Stimulated activated naive CD8-positive, alpha-beta T cell treated with anti-CD3 and anti-CD28 coated beads, Interleukin-15, Interleukin-2, amounts not matched to agents 100 U/mL and 50 U/mL, for 24 hours (primary cell): Measurements from ENCODE around the gene LRMDA.

Source experiments
- ATAC-seq: fragments of 150-1000 bp; cut with Tn5 transposase; one replicate; pipeline ENCODE4 v1.10.0; 2021
- DNase-seq: peaks from one replicate; pipeline ENCODE4 v3.0.0; 2021

The LRMDA gene

DNA sequence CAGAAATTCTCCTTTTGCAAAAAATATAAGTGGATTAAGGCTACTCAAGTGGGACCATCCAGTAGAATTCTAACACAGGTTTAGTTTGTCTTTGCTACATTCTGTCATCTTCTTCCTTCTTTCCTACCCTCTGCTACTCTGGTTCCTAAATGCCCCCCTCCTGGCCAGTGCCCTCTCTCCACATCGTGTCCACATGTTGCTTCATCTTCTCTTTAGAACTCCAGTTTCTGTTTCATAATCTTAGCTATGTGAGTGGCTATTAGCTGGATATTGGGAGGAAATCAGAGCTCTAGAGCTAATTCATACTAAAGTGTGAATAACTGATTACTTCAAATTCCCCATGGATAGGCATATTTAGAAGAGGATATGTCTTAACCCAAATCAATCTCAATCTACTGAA, 528.5 kb downstream of the LRMDA start:
- DNase-seq (no peak), ATAC-seq (no peak)

DNA sequence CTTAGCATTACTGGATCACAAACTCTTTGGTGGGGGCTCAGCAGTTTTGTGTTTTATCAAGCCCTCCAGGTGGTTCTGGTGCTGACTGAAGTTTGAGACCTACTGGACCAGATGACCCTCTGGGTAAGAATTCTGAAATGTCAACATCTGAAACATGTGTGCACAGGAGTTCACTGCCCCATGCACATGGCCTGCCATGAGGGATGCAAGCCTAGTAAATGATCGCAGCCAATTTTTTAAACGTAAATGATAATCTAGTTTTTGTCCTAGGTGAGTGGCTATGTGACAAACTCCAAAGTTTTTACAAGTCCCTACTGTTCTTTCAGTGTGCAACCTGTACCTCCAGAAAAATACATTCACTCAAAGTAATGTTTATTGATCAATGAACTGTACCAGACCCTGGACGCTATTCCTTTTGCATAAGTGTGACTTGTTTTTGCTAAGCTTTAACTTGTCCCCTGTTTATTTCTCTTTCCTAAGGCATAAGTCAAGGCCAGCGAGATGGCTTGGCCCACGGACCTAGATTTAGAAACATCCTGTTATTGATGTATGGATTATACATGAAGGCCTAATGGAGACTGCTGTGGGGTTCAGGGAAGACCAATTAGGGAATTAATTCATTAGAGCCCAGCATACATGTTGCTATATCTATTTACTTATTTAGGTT, 531.1 kb downstream of the LRMDA start:
- DNase-seq, result no peak
- ATAC-seq, result no peak

DNA sequence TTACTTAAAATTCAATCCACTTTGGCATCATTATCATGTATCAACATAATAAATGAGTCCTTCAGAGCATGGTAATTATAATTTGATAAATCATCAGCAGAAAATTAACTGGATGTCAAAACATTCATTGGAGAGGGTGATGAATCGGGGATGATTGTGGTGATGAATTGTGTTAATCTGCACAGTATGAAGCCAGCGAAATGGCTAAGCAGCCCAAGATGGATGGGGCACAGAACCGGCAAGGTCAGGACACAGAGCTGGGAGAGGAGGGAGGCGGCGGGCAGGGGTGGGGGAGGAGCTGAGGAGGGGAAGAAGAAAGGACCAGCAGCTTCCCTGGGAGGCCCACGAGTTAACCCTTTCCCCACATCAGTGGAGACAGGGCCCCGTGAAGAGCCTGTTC, 536.1 kb downstream of the LRMDA start:
- ATAC-seq (no peak), DNase-seq (no peak)

DNA sequence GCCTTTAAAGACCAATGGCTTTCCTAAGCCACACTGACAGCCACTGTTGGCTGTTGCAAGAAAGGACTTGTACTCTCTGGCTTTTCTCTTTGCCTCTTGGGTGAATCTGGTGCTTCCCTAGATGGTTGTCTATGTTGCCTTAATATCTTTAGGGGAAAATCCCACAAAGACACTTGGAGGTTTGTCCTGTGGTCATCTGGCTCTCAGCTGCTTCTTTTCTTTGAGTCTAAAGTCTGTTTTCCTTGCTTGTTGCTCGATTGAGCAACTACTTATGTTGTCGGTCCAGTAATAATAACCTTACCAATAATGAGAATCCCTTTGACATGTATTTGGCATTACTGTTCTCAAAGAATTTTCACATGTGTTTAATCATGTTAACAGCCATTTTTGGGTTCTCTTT, 537.6 kb downstream of the LRMDA start:
- no peak for DNase-seq
- no peak for ATAC-seq

DNA sequence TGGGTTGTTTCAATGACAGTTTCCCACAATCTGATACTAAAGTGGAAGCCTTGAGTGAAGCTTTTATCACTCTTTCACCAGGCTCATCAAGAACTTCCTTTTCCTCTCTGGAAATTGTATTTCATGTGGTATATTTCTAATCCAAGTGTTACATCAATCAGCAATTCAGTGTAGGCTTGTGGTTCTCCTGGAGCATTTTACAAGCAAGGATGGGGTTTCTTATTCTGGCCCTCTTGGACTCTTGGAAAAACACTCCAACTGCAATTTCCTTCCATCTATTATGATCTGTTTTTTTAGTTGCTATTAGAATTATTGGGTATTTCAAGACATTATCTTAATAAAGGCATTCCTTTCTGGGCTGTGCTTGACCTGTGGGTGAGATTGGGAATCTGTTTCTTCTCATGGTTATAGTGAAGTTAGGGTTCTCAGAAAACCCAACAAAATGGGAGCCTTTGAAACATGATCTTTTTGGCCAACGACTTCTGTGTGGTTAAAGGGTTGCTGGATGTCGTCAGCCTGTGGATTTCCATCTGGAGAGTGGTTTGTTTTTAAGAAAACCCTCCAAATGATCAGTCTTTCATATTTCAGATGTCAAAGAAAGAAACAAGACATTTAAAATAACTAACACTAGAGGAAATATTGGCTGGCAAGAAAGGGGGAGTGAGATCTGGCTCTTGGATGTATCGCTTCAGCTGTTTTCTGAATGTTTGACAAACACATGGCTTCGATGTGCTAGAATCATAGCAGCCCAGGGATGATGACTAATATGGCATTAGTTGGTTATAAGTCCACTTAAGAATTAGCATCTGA, 540.2 kb downstream of the LRMDA start:
- ATAC-seq (no peak), DNase-seq (no peak)

DNA sequence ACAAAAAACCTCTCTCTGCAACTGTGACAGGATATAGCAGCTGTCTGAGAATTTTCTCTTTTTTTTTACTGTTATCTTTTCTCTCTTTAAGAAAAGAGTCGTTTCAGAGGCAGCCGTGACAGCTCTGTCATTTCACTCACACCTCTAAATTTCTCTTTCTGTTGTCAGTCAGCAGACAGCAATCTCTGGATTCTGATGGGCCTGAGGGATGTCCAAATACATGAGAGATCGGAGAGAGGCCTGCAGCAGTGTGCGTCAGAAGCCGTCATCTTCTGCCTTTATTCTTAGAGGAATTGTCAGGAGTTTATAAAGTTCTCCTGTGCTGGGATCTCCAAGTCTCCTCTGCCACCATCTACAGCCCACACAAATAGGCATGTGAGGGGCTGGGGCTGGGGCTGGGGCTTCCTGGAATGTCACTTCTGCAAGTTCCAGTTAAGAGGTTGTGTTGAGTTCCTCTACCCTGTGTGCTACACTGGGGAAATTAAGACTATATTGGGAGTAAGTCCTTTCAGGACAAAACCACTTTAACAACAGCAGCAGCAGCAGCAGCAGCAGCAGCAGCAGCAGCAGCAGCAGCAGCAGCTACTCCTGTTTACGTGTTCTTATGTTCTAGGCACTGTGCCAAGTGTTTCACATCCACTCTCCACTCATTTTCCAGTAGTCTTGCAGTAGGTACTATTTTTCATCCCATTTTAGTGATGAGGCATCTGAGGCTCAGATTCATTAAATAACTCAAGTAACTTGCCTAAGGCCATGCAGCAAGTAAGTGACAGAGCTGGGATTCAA, 541.3 kb downstream of the LRMDA start:
- ATAC-seq (no peak), DNase-seq (no peak)

DNA sequence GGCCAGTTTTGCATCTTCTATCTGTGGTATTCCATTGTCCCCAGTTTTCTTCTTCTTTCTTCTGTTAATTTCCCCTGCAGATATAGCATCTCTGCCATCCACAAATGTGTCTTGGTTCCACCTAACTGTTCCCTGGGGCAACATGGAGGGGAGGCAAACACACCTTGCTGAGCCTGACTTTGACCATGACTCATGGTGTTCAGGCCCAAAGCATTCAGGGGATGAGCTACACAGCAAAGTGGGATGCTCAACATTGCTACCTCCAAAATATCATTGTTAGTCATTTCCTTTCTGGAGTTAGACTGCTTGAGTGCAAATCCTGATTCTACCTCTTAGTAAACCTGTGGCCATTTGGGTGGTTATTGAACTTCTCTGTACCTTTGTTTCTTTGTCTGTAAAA, 542.7 kb downstream of the LRMDA start:
- ATAC-seq, result no peak
- DNase-seq, result no peak

DNA sequence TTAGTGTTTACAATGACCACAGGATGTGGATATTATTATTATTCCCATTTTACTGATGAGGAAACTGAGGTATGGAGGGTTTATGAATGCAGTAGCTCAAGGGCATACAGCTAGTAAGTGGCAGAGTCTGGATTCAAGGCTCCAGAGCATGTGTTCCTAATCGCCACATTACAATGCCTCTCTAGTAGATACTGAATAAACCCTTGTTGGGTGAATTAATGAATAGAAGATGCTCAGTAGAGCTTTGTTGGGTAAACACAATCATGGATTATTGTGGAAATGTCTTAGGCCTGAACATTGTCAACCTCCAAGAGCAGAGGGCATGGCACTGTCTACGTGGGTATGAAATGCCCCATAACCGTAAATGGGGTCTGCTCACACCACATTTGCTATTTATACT, 545.3 kb downstream of the LRMDA start:
- no peak for DNase-seq
- ATAC-seq, result no peak

DNA sequence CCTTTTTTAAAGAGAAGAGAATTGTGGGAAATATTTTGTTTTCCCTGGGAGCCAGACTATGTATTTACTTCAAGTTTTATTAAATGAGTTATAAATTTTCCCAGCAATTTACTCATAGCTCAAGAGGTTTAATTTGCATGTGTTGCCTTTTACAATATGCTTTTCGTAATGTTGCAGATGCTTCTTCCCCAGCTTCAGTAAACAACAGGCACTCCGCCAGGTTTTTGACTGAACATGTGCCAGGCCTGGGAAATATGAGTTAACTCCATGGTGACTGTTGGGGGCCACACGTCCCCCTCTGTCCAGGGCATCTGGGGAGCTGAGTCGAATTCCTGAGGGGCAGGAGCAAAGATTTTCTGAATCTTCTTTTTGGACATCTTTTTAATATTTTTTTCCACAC, 545.7 kb downstream of the LRMDA start:
- ATAC-seq (no peak), DNase-seq (no peak)

DNA sequence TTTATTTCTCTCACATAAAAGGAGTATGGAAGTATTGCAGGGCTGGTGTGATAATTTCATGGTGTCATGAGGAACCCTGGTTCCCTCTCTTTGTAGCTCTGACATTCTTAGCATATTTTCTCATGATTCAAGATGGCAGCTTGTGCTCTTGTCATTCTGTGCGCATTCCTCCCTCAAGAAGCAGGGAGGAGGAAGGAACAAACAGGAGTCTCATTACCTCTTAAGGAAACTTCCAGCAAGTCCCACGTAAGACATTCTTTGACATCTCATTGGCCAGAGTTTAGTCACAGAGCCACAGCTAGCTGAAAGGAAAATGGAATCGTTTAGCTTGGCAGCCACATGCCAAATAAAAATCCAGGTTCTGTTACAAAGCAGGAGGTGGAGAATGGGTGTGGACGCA, 546.8 kb downstream of the LRMDA start:
- DNase-seq (no peak), ATAC-seq (no peak)

DNA sequence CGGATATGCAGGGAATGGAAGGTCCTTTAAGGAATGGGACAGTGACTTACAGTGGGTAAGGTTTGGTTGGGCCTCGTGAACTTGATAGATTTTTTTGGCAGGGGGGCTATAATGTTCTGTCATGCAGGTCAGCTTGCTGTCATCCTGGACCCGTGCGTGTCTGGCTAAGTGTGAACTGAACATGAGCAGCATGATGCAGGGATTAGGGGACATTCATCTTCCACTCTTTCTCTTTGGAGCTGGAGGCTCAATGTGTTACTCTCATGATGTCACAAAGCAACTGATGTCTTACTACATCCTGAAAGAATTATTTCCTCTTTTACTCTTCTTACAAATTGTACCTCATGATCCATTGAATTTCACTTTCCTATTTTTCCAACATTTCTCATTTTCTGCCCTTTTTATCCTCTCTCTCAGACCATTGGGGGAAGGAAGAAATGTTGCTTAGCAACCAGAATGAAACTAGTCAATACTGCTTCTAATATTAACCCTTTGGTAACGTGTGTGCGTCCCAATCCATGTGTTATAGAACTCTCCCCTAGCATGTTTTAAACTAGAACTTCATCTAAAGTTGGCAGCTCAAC, 549.1 kb downstream of the LRMDA start:
- ATAC-seq, result no peak
- no peak for DNase-seq

DNA sequence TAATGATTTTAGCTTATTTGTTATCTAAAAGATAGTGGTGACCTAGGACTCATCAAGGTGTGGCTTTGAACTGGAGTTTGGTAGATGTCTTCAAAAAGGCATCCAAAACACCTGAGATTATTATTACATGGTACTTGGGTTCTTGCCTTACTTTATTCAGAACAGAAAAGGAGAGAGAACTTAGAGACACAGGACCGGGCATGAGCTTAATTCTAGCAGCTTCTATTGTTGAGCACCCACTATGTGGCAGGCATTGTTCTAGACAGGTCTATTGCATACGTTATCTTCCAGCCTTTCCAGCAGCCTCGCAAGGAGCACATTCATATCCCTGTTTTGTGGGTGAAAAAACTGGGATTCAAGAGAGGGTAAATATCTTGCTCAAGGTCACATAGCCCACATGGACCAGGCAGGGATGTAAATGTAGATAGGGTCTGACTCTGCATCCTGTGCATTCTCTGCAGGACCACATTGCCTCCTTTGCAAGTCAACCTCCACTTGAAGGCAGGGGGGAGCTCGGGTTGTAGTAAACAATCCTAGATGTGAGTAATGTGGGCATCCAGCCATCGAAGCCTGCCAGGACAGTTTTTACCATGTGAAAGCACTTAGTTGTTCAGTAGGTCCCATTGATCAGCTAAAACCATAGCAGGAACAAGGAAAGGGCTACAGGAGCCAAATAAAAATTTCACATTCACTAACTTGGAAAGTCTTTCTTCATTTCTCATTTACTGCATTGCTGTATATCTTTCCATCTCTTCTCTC, 551.4 kb downstream of the LRMDA start:
- DNase-seq (no peak), ATAC-seq (no peak)

DNA sequence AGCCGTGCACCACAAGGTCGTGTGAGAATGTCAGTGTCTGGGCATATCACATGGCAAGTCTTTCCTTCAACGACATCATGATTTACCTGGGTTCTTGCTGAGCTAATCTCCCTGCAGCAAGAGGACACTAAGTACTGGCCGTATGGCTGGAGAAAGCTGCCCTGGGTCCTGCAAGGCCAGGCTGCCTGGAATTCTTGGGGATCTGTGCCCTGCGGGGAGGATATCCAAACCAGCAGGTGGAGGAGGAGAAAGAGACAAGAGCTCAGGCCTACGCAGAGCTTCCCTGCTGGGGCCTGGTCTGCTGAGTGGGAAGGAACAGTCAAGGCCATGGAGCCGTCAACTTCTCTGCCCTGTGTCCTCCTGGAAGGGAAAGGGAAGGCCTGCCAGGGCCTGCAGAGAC, 552.6 kb downstream of the LRMDA start:
- no peak for ATAC-seq

DNA sequence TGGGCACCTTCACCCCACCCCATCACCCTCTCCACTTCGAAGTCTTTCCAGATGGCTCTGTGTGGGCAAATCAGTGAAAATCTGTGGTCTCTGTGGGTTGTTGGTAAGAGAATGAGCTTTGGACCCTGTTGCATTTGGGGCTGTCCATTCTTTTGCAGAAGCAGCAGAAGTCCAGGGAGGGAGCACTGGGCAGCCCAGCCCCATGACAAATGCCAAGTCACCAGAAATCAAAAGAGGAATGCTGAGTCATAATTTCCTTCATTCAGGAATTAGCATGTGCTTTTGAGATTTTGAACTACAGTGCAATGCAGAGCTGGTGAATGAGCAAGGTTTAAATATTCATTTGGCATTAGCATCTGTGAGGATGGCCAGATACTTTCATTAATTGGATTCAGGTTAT, 556.2 kb downstream of the LRMDA start:
- no peak for DNase-seq
- no peak for ATAC-seq

More for the DNA sequence above, 552.6 kb downstream of the LRMDA start:
- DNase-seq, result no peak

DNA sequence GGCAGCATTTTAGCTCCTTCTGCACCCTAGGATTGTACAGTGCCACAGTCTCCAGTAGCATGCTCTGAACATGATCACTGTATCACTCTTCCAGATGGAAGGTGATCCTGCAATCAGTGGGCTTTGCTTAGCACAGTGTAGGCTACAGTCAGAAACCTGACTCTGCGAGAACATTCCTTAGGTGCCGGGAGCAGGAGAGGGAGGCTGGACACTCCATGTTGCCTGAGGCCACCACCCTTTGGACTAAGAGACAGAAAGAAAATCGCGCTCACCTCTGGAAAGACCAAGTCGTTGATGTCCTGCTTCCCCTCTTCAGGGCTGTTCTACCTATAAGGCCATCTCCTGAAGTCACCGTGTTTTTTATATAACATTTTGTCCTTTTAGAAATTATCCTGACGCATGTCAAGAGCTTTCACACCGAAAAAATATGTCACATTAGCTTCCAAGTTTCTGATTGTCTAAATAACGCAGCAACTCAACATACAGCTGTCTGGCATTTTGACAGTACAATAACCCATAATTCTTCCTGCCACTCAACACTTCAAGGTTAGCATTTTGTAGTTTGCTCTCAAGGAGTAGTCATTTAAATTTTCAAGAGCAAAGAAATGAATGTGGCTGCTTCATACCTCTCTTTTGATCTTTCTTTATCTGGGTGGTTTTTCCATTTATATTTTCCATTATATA, 563.1 kb downstream of the LRMDA start:
- no peak for ATAC-seq
- DNase-seq, result no peak

DNA sequence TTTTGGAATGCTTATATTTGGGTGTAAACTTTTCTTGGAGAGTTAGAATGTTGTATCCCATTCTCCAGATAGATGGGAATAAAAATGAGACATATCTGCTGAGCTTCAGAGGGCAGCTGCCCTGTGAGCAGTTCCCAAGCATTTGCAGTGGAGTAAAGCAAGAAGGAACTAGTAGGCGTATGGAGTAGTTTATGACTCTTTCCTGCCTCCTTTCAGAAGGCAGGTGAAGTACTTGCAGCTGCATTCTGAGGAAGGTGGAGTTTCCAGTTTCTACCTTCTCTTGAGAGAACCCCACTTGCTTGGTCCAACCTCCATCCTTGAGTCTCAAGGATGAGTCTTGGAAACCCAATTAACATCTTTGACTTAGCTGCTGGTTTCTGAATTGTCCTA, 563.6 kb downstream of the LRMDA start:
- ATAC-seq (no peak), DNase-seq (no peak)

DNA sequence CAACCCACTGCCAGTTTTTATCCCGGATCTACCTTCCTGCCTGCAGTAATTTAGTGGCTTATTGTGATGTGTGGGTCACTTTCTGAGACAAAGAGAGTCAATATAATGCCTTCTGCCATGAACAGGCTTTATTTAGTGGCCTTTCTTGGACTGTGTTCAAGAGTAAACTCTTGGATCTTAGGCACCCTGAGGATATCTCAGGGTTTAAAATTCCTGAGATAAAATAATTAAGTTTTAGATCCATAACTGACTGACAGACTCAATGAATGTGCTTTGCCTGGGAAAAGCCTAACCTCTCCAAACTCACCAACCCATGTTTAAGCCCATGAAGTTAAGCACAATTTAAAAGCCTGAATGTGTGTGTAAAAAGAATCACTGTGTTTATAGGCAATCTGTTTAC, 564.3 kb downstream of the LRMDA start:
- ATAC-seq (no peak), DNase-seq (no peak)

DNA sequence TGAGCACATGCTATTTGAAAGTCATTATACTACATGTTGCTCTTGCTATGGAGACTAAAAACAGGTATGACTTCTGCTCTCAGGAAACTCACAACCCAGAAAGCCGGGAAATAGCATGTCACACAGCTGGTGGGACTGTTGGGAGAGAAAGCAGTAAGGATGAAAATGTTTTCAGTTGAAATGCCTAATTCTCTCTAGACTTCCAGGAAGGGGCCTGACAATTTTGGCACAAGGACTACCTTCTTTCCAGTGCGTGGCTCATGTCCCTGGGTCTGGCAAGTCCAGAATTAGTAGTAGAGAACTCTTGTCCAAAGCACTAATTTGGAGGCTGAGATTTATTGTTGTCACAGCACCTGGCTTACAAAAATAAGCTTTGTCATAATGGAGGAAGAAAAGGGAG, 567.6 kb downstream of the LRMDA start:
- no peak for ATAC-seq

DNA sequence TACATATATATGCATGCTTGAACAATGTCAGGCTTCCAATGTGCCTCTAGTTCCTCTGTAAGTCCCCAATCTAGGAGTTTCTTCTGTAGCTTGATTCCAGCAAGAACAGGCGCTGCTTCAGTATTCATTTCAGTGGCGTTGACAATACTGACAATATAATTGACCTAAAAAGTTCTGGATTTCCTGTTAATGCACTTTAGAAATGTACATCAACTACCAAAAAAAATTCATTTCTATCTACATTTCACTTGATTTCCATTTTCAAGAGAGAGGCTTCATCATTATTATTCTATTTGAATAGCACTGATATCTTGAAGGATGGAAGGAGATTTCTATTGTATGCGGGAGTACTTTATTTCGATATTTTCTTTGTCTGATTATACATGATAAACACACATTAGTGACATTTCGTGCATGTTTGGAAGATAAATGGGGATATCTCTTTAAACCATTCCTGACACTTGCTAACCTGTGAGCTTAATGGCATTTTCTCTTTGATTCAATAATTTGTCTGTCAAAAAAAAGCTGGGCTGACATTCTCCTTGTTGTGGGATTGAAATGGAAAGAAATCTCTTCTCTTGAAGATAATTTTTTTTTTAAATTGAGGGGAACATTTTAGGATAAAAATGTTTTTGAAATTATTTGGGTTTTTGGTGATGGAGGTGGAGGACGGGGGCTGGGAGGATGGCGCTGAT, 568.2 kb downstream of the LRMDA start:
- DNase-seq (no peak), ATAC-seq (no peak)

More for the DNA sequence above, 567.6 kb downstream of the LRMDA start:
- no peak for DNase-seq

DNA sequence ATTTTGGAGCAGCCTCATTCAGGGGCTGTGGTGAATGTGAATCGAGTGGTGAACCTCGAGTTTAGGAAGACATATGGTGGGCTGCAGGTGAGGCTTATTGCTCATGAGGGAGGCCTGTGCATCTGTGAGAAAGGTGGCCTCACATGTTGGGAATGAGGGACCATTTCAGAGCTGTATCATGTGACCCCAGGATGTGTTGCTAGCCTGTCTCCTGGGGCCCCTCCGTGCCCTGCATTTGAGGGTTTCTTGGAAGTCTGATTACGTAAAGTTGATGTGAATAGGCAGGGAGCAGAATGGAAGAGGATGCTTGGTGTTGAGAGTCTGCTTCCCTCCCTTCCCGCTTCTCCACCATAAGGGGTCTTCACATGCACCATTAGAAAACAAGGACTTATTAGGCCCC, 569.1 kb downstream of the LRMDA start:
- ATAC-seq (no peak), DNase-seq (no peak)

DNA sequence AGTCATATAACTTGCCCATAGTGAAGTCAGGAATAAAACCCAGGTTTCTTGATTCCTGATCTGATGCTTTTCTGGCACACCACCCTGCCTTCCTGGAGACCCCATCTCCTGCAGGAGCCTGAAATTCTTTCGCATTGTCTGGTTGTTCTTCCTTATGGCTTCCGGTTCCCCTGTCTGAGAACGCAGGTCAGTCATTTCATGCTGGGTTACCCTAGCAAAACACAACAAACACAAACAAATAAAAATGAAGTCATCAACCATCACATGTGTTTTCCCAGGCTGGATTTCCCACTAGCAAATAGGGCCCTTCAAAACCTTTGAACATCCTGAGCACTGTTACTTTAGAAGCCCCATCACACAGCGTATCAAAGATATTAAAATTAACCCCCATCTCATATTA, 569.6 kb downstream of the LRMDA start:
- ATAC-seq (no peak), DNase-seq (no peak)
